Measurements from ENCODE around the gene CALY.

CALY gene

GRCh38 chr10:133281084-133281483, 55.6 kb downstream of the CALY start:
- no peak overlapping the region for H3K4ac ChIP-seq (ENCODE audit: low read depth in 1 of 2, low read length in 2 of 2)
- H3K14ac ChIP-seq (ENCODE audit: low read length in 2 of 2), result no peak overlapping the region
- H3K27me3 ChIP-seq (ENCODE audit: control insufficient read depth in 1 of 2, insufficient read depth in 1 of 2, low read length in 2 of 2), result peaks cover 0 to 9% of the 10 kb centered on the region in 2 experiments
- no peak overlapping the region for H2BK5ac ChIP-seq (ENCODE audit: low read depth, low read length, poor library complexity, severe bottlenecking)
- no peak overlapping the region for H3K23ac ChIP-seq (ENCODE audit: low read length in 2 of 2)
- no peak overlapping the region for H2BK120ac ChIP-seq (ENCODE audit: low read depth, low read length)
- H3K4me3 ChIP-seq (ENCODE audit: insufficient read depth in 1 of 2, low read depth in 1 of 2, low read length in 2 of 2), result no peak overlapping the region
- no peak overlapping the region for H2AK5ac ChIP-seq (ENCODE audit: low read length, severe bottlenecking)
- peaks cover 73 to 75% of the 10 kb centered on the region in 2 experiments for H3K36me3 ChIP-seq (ENCODE audit: control insufficient read depth in 1 of 2, insufficient read depth in 2 of 2, low read depth in 1 of 2, low read length in 2 of 2)
- no peak overlapping the region for H2AFZ ChIP-seq (ENCODE audit: low read depth, low read length)
- H3K4me1 ChIP-seq (ENCODE audit: control insufficient read depth, insufficient read depth, low read depth, low read length), result peaks cover 44% of the 10 kb centered on the region
- H2BK12ac ChIP-seq (ENCODE audit: low read length in 2 of 2), result no peak overlapping the region
- no peak for DNase-seq
- no peak overlapping the region for H3K27ac ChIP-seq (ENCODE audit: low read length, poor library complexity, severe bottlenecking)
- H4K8ac ChIP-seq (ENCODE audit: low read length), result no peak overlapping the region
- no peak overlapping the region for H3K18ac ChIP-seq (ENCODE audit: low read depth in 1 of 2, low read length in 2 of 2)
- H3K9ac ChIP-seq (ENCODE audit: low read length), result no peak overlapping the region
- H3K4me2 ChIP-seq (ENCODE audit: low read length, poor library complexity, severe bottlenecking), result no peak overlapping the region
- WGBS, result 95% methylated on average over 11 of the region's 15 CpGs
- H2BK15ac ChIP-seq (ENCODE audit: low read depth, poor library complexity, severe bottlenecking), result no peak overlapping the region
- peaks cover 21% of the 10 kb centered on the region for H3K79me1 ChIP-seq (replicated peaks; ENCODE audit: low read length, poor library complexity, severe bottlenecking)
- no peaks in the 10 kb centered on the region for H3K9me3 ChIP-seq (ENCODE audit: control insufficient read depth, low read length)
- H4K91ac ChIP-seq (ENCODE audit: low read length), result no peak overlapping the region

DNA sequence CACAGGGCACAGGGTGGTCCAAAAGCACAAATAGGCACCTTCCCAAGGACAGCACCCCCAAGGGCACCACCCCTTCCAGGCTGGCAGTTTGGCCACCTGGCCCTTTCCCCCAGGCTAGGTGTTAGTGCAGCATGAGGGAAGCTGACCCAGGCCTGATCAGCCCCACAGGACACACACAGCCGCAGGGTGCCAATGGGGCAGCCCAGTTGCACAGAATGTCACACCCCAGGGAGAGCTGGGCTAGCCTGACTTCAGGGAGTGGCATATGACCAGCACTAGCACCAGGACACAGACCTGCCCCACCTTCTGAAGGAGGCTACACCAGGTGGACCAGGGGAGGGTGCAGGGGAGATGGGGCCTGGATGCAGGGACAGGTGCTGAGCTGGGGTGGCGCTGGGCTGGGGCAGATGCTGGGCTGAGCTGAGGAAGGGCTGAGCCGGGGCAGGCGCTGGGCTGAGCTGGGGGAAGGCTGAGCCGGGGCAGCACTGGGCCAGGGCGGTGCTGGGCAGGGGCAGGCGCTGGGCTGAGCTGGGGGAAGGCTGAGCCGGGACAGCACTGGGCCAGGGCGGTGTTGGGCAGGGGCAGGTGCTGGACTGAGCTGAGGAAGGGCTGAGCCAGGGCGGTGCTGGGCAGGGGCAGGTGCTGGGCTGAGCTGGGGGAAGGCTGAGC, 56.2 kb downstream of the CALY start:
- Histone ChIP-seq H3K4me2 (ENCODE audit: low read length, poor library complexity, severe bottlenecking) (no peak overlapping the region), H2AFZ (ENCODE audit: low read depth, low read length) (no peak overlapping the region), H2BK15ac (ENCODE audit: low read depth, poor library complexity, severe bottlenecking) (no peak overlapping the region), H3K36me3 (ENCODE audit: control insufficient read depth in 1 of 2, insufficient read depth in 2 of 2, low read depth in 1 of 2, low read length in 2 of 2) (peaks cover 69 to 70% of the 10 kb centered on the region in 2 experiments), H2AK5ac (ENCODE audit: low read length, severe bottlenecking) (no peak overlapping the region), H3K14ac (ENCODE audit: low read length in 2 of 2) (no peak overlapping the region), H3K27ac (ENCODE audit: low read length, poor library complexity, severe bottlenecking) (no peak overlapping the region), H3K79me1 (replicated peaks; ENCODE audit: low read length, poor library complexity, severe bottlenecking) (peaks cover 19% of the 10 kb centered on the region), H2BK120ac (ENCODE audit: low read depth, low read length) (no peak overlapping the region), H2BK12ac (ENCODE audit: low read length in 2 of 2) (no peak overlapping the region), H3K4me3 (ENCODE audit: insufficient read depth in 1 of 2, low read depth in 1 of 2, low read length in 2 of 2) (no peak overlapping the region), H3K23ac (ENCODE audit: low read length in 2 of 2) (no peak overlapping the region), H3K4me1 (ENCODE audit: control insufficient read depth, insufficient read depth, low read depth, low read length) (peaks cover 50% of the 10 kb centered on the region), H2BK5ac (ENCODE audit: low read depth, low read length, poor library complexity, severe bottlenecking) (no peak overlapping the region), H3K9me3 (ENCODE audit: control insufficient read depth, low read length) (no peaks in the 10 kb centered on the region), H3K27me3 (ENCODE audit: control insufficient read depth in 1 of 2, insufficient read depth in 1 of 2, low read length in 2 of 2) (peaks cover 0 to 14% of the 10 kb centered on the region in 2 experiments), H3K4ac (ENCODE audit: low read depth in 1 of 2, low read length in 2 of 2) (no peak overlapping the region), H3K9ac (ENCODE audit: low read length) (no peak overlapping the region), H3K18ac (ENCODE audit: low read depth in 1 of 2, low read length in 2 of 2) (no peak overlapping the region), H4K8ac (ENCODE audit: low read length) (no peak overlapping the region), H4K91ac (ENCODE audit: low read length) (no peak overlapping the region)
- DNase-seq, result no peak
- 90% methylated on average over 10 of the region's 10 CpGs for WGBS

DNA sequence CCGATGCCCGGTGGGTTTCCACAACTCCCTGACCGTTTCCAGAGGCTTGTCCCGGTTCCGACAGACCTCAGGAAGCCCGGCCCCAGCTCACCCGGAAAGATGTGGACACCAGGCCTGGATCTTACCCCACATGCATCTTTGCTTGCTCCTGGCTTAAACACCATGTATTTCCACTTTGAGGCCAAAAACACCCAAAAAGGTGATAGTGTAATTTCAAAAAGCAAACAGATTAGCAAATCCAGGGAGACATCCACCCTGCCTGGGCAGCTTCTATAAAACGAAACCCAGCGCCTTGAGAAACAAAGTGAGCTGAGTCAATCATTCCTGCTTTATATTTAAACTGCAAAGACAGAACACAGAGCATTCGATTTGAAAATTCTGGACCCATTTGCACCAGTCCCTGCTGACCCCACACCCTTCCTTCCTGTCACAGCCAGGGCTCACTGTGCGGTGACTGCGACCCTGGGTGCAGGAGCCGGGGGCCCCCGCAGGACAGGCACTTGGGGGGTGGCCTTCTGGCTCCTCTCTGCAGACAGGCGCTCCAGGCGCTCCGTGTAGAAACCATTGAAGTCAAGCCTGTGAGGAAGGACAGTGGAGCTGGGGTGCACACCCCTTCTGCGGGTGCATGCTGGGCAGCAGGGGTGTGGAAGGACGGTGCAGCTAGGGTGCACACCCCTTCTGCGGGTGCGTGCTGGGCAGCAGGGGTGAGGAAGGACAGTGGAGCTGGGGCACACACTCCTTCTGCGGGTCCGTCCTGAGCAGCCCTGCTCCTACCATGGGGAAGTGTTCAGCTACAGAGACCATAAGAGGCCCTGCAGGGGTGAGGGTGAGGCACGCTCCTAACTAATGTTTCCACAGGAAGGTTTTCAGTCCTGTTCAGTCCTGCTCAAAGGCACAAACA, 57.1 kb downstream of the CALY start:
- Histone ChIP-seq H3K14ac (ENCODE audit: low read length in 2 of 2) (no peak overlapping the region), H3K9me3 (ENCODE audit: control insufficient read depth, low read length) (no peaks in the 10 kb centered on the region), H2BK12ac (ENCODE audit: low read length in 2 of 2) (no peak overlapping the region), H3K18ac (ENCODE audit: low read depth in 1 of 2, low read length in 2 of 2) (no peak overlapping the region), H2BK120ac (ENCODE audit: low read depth, low read length) (no peak overlapping the region), H2BK5ac (ENCODE audit: low read depth, low read length, poor library complexity, severe bottlenecking) (no peak overlapping the region), H3K9ac (ENCODE audit: low read length) (no peak overlapping the region), H3K4me1 (ENCODE audit: control insufficient read depth, insufficient read depth, low read depth, low read length) (peaks cover 54% of the 10 kb centered on the region), H4K91ac (ENCODE audit: low read length) (no peak overlapping the region), H3K4me3 (ENCODE audit: insufficient read depth in 1 of 2, low read depth in 1 of 2, low read length in 2 of 2) (no peak overlapping the region), H4K8ac (ENCODE audit: low read length) (no peak overlapping the region), H2BK15ac (ENCODE audit: low read depth, poor library complexity, severe bottlenecking) (no peak overlapping the region), H3K79me1 (replicated peaks; ENCODE audit: low read length, poor library complexity, severe bottlenecking) (peaks cover 10% of the 10 kb centered on the region), H3K36me3 (ENCODE audit: control insufficient read depth in 1 of 2, insufficient read depth in 2 of 2, low read depth in 1 of 2, low read length in 2 of 2) (peaks cover 60 to 61% of the 10 kb centered on the region in 2 experiments), H2AFZ (ENCODE audit: low read depth, low read length) (no peak overlapping the region), H2AK5ac (ENCODE audit: low read length, severe bottlenecking) (no peak overlapping the region), H3K27me3 (ENCODE audit: control insufficient read depth in 1 of 2, insufficient read depth in 1 of 2, low read length in 2 of 2) (peaks cover 0 to 23% of the 10 kb centered on the region in 2 experiments), H3K27ac (ENCODE audit: low read length, poor library complexity, severe bottlenecking) (peak overlapping the region; percentile 16), H3K4ac (ENCODE audit: low read depth in 1 of 2, low read length in 2 of 2) (no peak overlapping the region), H3K4me2 (ENCODE audit: low read length, poor library complexity, severe bottlenecking) (no peak overlapping the region), H3K23ac (ENCODE audit: low read length in 2 of 2) (no peak overlapping the region)
- 90% methylated on average over 22 of the region's 24 CpGs for WGBS
- DNase-seq, result peak; percentile 19
